K562 treated with DMSO at 1 percent for 4 hours (cell line): ENCODE results near the gene SST. TPM values are rescaled to one million over a fixed set of nuclear protein-coding genes. Genes with fewer than 3 reads are reported as not detected.

Experiments used
- total RNA-seq: library from RNA; unstranded; fragments of 300-600 nt; gene quantifications from 2 replicates; pipeline ENCODE4 v1.2.3, GENCODE V29; 2022; ENCODE audit not compliant: insufficient read depth

SST gene
- total RNA-seq: not detected in 2 replicates

GRCh38 chr3:187669675-187670504, at the start of gene SST:
TSS of gene SST (minus strand) at chr3:187670394. CDS start at chr3:187670291, 103 bp downstream.

GRCh38 chr3:187702507-187703033, 32.4 kb upstream of the SST start, which contains the start of gene RTP2:
TSS of gene RTP2 (minus strand) at chr3:187702557. CDS start at chr3:187702128, 429 bp downstream.

Other genes with a start within 250 kb of the SST start
- not detected in 2 replicates for gene RTP2, start 32.2 kb upstream of the SST start, total RNA-seq
- 9.3 and 17.3 TPM in 2 replicates for gene BCL6, start 75.1 kb upstream of the SST start, total RNA-seq